NB4 (cell line): ENCODE results near the gene ADAMTS2.

Experiments used
- DNase-seq: peaks from one replicate; pipeline ENCODE4 v3.0.0; 2010; ENCODE audit warnings: low read depth
- H3K4me3 ChIP-seq: one replicate; pipeline ENCODE4 v1.5.1; 2011; ENCODE audit warnings: mild to moderate bottlenecking, low read depth, low read length, moderate library complexity
- CTCF ChIP-seq: IDR thresholded peaks from one replicate; pipeline ENCODE4 v1.5.1; 2012; ENCODE audit warnings: low read depth, low read length
- MAX ChIP-seq: IDR thresholded peaks from 2 replicates; pipeline ENCODE4 v1.6.1; 2011; ENCODE audit warnings: low read depth, low read length
- MYC ChIP-seq: IDR thresholded peaks from 2 replicates; pipeline ENCODE4 v1.6.1; 2011; ENCODE audit warnings: low read depth, low read length
- POLR2A ChIP-seq: IDR thresholded peaks from 2 replicates; pipeline ENCODE4 v1.6.1; 2011; ENCODE audit warnings: mild to moderate bottlenecking; ENCODE audit not compliant: insufficient read length; ENCODE audit errors: extremely low read depth

Gene ADAMTS2

GRCh38 chr5:179207920-179208705 lies 137.1 kb downstream of the ADAMTS2 start:
- no peak for TF ChIP-seq MYC
- TF ChIP-seq MAX = no peak
- TF ChIP-seq CTCF = no peak
- TF ChIP-seq POLR2A = no peak
- no peak for DNase-seq

GRCh38 chr5:179207470-179207869 lies 137.8 kb downstream of the ADAMTS2 start:
- TF ChIP-seq POLR2A (no peak), MYC (no peak), CTCF (no peak), MAX (no peak)
- H3K4me3 ChIP-seq = no peak overlapping the region
- DNase-seq = no peak

More at GRCh38 chr5:179207920-179208705, 137.1 kb downstream of the ADAMTS2 start:
- H3K4me3 ChIP-seq = no peak overlapping the region

DNA sequence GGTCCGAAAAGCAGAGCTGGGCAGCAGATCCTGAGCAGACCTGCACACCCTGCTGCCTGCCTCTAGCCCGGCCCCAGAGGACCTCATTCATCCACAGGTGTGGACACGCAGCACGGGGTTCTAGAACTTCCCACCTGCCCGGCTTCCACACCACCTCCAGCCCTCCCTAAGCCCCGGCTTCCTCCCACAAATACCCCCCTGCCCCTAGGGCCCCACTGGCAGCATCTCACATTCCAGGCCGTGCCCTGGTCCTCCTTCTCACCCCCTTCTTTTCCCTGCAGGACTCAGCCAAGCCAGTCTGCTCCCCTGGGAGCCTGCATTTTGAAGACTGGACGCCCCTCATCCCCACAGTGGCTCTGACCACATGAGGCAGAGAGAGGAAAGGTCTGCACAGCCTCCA lies 138.9 kb downstream of the ADAMTS2 start:
- TF ChIP-seq CTCF (no peak), MYC (no peak), MAX (no peak), POLR2A (no peak)
- no peak for DNase-seq
- no peak overlapping the region for H3K4me3 ChIP-seq

DNA sequence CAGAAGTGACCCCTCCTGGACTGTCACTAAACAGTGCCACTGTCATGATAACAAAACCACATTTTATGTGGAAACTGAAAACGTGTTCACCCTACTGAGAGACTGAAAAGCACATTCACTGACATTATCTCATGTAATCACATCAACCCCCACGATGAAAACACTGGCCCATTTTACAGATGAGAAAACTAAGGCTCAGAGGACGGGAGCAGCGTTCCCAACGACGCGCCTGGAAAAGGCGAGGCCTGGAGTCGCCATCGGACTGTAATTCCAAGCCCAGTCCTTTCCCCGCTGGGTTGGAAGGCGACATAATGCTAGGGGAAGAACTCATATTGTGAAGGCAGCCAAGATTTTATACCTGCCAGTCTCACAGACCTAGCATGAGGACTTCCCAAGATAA lies 140.0 kb downstream of the ADAMTS2 start:
- TF ChIP-seq MAX (no peak), POLR2A (no peak), MYC (no peak), CTCF (no peak)
- DNase-seq = no peak

GRCh38 chr5:179204572-179204971 lies 140.7 kb downstream of the ADAMTS2 start:
- no peak for DNase-seq
- no peak for TF ChIP-seq CTCF
- TF ChIP-seq POLR2A = no peak
- TF ChIP-seq MYC = no peak
- TF ChIP-seq MAX = no peak
- H3K4me3 ChIP-seq = no peak overlapping the region

More for the DNA sequence above, 140.0 kb downstream of the ADAMTS2 start:
- H3K4me3 ChIP-seq = no peak overlapping the region
